Stomach smooth muscle (tissue), 2 donors: ENCODE results near the gene TMEM239.
A peak's percentile ranks its signal among the peaks of the same experiment; 100 is the strongest.
"Not testable (repeated sequence)": the region's sequence is repeated elsewhere in the genome, so short reads cannot be mapped to it uniquely, and the experiment has no call there.

Source experiments
- H3K27ac ChIP-seq: one replicate; pipeline ENCODE4 v1.7.0; 2013; ENCODE audit warnings: mild to moderate bottlenecking, low read length, inconsistent platforms
- H3K27me3 ChIP-seq, 2 donors: one replicate each; pipeline ENCODE4 v1.7.0; 2013; ENCODE audit warnings: low read length in 2 of 2; ENCODE audit not compliant: insufficient read depth in 2 of 2, control insufficient read depth in 1 of 2
- H3K36me3 ChIP-seq, 2 donors: one replicate each; pipeline ENCODE4 v1.7.0; 2013; ENCODE audit warnings: low read length in 2 of 2; ENCODE audit not compliant: control insufficient read depth in 2 of 2, insufficient read depth in 2 of 2
- H3K4me1 ChIP-seq: one replicate; pipeline ENCODE4 v1.7.0; 2013; ENCODE audit warnings: low read length; ENCODE audit not compliant: control insufficient read depth, insufficient read depth
- H3K4me3 ChIP-seq, 2 donors: one replicate each; pipeline ENCODE4 v1.7.0; 2013; ENCODE audit warnings: low read length in 2 of 2
- H3K9ac ChIP-seq, 2 donors: one replicate each; pipeline ENCODE4 v1.7.0; 2013; ENCODE audit warnings: low read length in 2 of 2, mild to moderate bottlenecking in 1 of 2
- H3K9me3 ChIP-seq, 2 donors: one replicate each; pipeline ENCODE4 v1.7.0; 2013; ENCODE audit warnings: low read length in 2 of 2; ENCODE audit not compliant: control insufficient read depth in 2 of 2
- donor health status: healthy.
- donor health status: Pancreatic carcinoma.

The TMEM239 gene

GRCh38 chr20:2799688-2800520 is 16.3 kb upstream of the TMEM239 start:
- no peak overlapping the region for H3K27ac ChIP-seq

DNA sequence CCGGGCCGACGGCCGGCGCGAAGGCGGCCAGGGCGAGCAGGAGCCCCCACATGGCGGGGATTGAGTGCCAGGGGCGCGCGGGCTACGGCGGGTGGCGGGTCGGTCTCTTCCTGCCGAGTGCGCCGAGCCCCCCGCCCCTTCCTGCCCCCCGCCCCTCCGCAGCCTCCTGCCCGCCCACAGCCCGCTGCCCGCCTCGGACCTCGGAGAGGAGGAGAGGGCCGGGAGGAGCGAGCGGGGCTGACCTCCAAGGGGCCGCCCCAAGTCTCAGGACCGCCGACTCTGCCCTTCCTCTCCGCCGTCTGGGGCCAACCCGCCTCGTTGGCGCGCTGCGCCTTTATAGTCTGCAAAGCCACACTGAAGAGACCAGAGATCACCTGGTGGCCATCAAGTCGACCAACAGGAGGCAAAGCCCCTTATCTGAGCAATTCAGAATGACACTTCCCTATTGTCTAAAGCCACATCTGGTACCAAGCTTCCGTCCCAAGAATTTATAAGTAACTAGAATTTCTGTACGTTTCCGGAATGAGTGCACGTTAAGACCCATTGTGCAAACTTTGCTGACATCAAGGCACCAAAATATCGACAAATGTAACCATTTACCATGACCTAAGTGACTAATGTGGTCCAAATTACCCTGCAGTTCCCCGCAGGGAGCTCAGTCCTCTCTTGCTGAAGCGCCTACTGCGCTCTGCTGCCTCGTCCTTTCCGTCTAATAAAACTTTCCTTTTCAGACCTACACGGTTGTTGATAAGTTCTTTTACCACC is 15.5 kb upstream of the TMEM239 start, which contains the start of gene CPXM1:
Gene CPXM1 (minus strand): TSS at position 107 of the 765 bp plus-strand sequence. CDS start 55 bp downstream, at position 52.
- Histone ChIP-seq H3K9me3 (no peaks in the 10 kb centered on the region), H3K4me1 (peaks cover 11% of the 10 kb centered on the region), H3K27ac (no peak within 1 kb of the TSS), H3K9ac (no peak within 1 kb of the TSS), H3K4me3 (peak within 1 kb of the TSS; percentile 53 to 59), H3K27me3 (peaks cover 55 to 66% of the 10 kb centered on the region in 2 donors), H3K36me3 (no peaks in the 10 kb centered on the region)

More at GRCh38 chr20:2799688-2800520, 16.3 kb upstream of the TMEM239 start:
- peaks cover 51 to 58% of the 10 kb centered on the region in 2 donors for H3K27me3 ChIP-seq
- H3K36me3 ChIP-seq: no peaks in the 10 kb centered on the region
- H3K9ac ChIP-seq: no peak overlapping the region
- H3K4me1 ChIP-seq: peaks cover 11% of the 10 kb centered on the region
- H3K9me3 ChIP-seq: no peaks in the 10 kb centered on the region
- peak overlapping the region; percentile 53 to 59 for H3K4me3 ChIP-seq

DNA sequence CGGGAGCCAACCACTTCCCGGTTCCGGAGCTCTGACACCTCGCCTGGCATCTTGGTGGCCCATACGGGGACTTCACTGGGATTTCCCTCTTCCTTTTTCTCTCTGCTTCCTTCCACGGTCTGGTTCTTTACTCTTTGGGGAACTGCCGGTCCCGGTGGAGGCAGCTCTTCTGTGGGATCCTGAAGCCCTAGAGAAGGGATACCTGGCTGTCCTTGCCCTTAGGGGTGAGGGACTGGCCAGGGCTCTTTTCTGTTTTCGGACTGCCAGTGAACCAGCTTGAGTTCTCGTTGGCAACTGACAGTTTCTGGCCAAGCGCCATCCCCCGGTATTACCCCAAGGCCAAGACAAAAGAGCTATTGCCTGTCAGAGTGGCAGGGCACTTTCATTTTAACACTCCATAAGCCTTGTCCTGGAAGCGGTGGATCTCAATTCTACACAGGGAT is 14.9 kb upstream of the TMEM239 start:
- H3K4me1 ChIP-seq: peaks cover 11% of the 10 kb centered on the region
- H3K9me3 ChIP-seq: no peaks in the 10 kb centered on the region
- no peak overlapping the region for H3K9ac ChIP-seq
- H3K36me3 ChIP-seq: no peaks in the 10 kb centered on the region
- H3K27ac ChIP-seq: no peak overlapping the region
- no peak overlapping the region for H3K4me3 ChIP-seq
- peaks cover 61 to 72% of the 10 kb centered on the region in 2 donors for H3K27me3 ChIP-seq

DNA sequence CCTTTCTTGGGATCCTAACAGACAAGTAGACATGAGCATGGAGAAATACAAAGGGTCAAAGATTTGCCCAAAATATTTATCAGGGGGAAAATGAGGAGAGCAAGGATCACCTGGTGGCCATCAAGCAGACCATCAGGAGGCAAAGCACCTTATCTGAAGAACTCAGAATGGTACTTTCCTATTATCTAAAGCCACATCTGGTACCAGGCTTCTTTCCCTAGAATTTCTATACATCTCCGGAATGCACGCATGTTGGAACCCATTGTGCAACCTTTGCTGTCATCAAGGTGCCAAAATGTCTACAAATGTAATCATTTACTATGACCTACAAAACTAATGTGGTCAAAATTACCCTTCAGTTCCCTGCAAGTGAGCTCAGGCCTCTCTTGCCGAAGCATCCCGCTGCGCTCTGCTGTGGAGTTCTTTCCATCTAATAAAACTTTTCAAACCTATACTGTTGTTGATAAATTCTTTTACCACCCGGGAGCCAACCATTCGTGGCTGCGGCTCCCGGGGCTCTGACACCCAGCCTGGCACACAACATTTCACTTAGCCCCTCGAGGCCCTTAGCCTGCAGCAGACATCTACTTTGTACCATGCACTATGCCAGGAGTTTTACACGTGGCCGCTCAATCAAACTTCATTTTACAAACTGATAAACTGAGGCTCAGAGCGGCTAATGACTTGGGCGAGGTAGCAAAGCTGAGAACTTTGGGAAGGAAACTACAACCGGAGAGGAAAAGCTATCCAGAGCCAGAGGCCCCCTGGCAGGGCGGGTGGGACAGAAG is 11.9 kb upstream of the TMEM239 start:
- Histone ChIP-seq H3K4me1 (peaks cover 11% of the 10 kb centered on the region), H3K9ac (no peak overlapping the region), H3K36me3 (no peaks in the 10 kb centered on the region), H3K4me3 (no peak overlapping the region), H3K27ac (no peak overlapping the region), H3K9me3 (no peaks in the 10 kb centered on the region), H3K27me3 (peaks cover 56 to 69% of the 10 kb centered on the region in 2 donors)

- H3K27me3 ChIP-seq: peaks cover 48 to 61% of the 10 kb centered on the region in 2 donors
- no peak overlapping the region for H3K27ac ChIP-seq
- no peak overlapping the region for H3K9ac ChIP-seq
Observed at GRCh38 chr20:2804852-2805688, 11.1 kb upstream of the TMEM239 start.

GRCh38 chr20:2805689-2806350 is 10.3 kb upstream of the TMEM239 start:
- peaks cover 44 to 54% of the 10 kb centered on the region in 2 donors for H3K27me3 ChIP-seq
- no peaks in the 10 kb centered on the region for H3K9me3 ChIP-seq
- no peak overlapping the region for H3K9ac ChIP-seq

More at GRCh38 chr20:2804852-2805688, 11.1 kb upstream of the TMEM239 start:
- Histone ChIP-seq H3K9me3 (no peaks in the 10 kb centered on the region), H3K4me3 (no peak overlapping the region), H3K36me3 (no peaks in the 10 kb centered on the region), H3K4me1 (peaks cover 3% of the 10 kb centered on the region)

DNA sequence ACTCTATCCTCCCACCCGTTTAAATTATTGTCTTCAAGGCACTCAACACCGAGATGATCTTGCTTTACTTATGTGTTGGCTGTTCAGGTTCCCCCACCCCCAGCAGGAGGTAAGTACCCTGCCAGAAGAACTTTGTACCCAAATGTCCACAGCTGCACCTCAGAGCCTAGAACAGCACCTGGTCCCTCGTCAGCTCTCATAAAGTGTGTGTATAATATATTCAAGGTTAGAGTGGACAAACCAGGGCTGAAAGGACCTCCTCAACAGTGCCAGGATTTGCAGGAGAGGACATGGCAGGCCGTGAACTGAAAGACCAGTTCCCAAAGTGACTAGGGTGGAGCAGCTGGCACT is 9.8 kb upstream of the TMEM239 start:
- Histone ChIP-seq H3K4me3 (no peak overlapping the region), H3K4me1 (no peaks in the 10 kb centered on the region), H3K27me3 (peaks cover 39 to 49% of the 10 kb centered on the region in 2 donors), H3K9ac (no peak overlapping the region), H3K9me3 (no peaks in the 10 kb centered on the region), H3K36me3 (no peaks in the 10 kb centered on the region), H3K27ac (no peak overlapping the region)

More at GRCh38 chr20:2805689-2806350, 10.3 kb upstream of the TMEM239 start:
- H3K4me3 ChIP-seq: no peak overlapping the region
- H3K4me1 ChIP-seq: no peaks in the 10 kb centered on the region
- H3K27ac ChIP-seq: no peak overlapping the region
- H3K36me3 ChIP-seq: no peaks in the 10 kb centered on the region

DNA sequence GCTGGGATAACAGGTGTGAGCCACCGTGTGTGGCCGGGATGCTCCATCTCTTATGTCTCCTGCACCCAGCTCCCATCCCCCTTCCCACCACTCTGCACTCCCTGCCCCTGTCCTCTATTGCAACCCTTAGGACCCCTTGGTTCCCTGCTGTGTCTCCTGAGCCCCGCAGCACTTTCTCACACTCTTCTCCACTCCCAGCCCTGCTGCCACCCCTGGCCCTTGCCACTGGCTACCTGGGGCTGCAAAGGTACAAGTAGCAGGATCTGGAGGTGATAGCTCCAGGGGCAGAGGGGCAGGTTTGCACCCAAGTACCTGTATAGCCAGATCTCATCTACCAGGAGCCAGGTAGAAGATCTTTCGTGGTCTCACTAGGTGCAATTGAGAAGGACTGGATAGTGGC is 9.1 kb upstream of the TMEM239 start:
- H3K36me3 ChIP-seq: no peaks in the 10 kb centered on the region
- H3K27me3 ChIP-seq: peaks cover 37 to 45% of the 10 kb centered on the region in 2 donors
- H3K4me3 ChIP-seq: no peak overlapping the region
- H3K9me3 ChIP-seq: peaks cover under 1 to 2% of the 10 kb centered on the region in 2 donors
- no peak overlapping the region for H3K27ac ChIP-seq
- no peaks in the 10 kb centered on the region for H3K4me1 ChIP-seq
- no peak overlapping the region for H3K9ac ChIP-seq

DNA sequence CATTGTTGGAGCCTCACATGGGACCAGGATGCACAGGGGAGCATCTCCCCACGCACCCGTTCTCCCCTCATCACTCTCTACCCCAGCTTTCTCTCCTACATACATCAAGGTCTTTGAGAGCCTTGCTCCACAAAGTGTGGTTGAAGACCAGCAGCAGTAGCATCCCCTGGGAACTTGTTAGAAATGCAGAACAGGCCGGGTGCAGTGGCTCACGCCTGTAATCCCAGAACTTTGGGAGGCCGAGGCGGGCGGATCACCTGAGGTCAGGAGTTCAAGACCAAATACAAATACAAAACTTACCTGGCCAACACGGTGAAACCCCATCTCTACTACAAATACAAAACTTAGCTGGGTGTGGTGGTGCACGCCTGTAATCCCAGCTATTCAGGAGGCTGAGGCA is 8.2 kb upstream of the TMEM239 start:
- H3K27me3 ChIP-seq: peaks cover 32 to 39% of the 10 kb centered on the region in 2 donors
- not testable (repeated sequence) for H3K36me3 ChIP-seq, H3K4me1 ChIP-seq, H3K9ac ChIP-seq, H3K27ac ChIP-seq, H3K4me3 ChIP-seq, H3K9me3 ChIP-seq
